HL-60/S4 treated with retinoic acid at 250 ng/mL for 4 days and 3 days (cell line): ENCODE results near the gene TEX28.
"Not testable (repeated sequence)": the region's sequence is repeated elsewhere in the genome, so short reads cannot be mapped to it uniquely, and the experiment has no call there.

Source experiments
- in situ Hi-C: fragments of 300-500 bp; cut with MboI; formaldehyde crosslinking; loops from 2 replicates; pipeline ENCODE4 v1.7.0; 2022; ENCODE audit warnings: low sequenced_read_pairs

TEX28 gene

GRCh38 chrX:154312116-154312515 lies 17.2 kb upstream of the TEX28 start:
- in situ Hi-C loops = no loop called here

- in situ Hi-C loops = no loop called here
Measured at GRCh38 chrX:154310616-154311536, 16.0 kb upstream of the TEX28 start.

GRCh38 chrX:154309041-154309775 lies 14.3 kb upstream of the TEX28 start:
- in situ Hi-C loops = no loop called here

GRCh38 chrX:154308108-154308946 lies 13.4 kb upstream of the TEX28 start:
- in situ Hi-C loops = no loop called here

- in situ Hi-C loops = no loop called here
Measured at GRCh38 chrX:154307202-154307601, 12.3 kb upstream of the TEX28 start.

GRCh38 chrX:154305541-154306205 lies 10.7 kb upstream of the TEX28 start:
- in situ Hi-C loops = no loop called here

GRCh38 chrX:154304846-154305245 lies 9.9 kb upstream of the TEX28 start:
- in situ Hi-C loops = no loop called here

- in situ Hi-C loops = no loop called here
Measured at GRCh38 chrX:154303476-154303875, 8.6 kb upstream of the TEX28 start.

- in situ Hi-C loops = not testable (repeated sequence)
Measured at GRCh38 chrX:154302998-154303397, 8.1 kb upstream of the TEX28 start.

GRCh38 chrX:154300816-154301215 lies 5.9 kb upstream of the TEX28 start:
- in situ Hi-C loops = no loop called here

GRCh38 chrX:154298312-154298711 lies 3.4 kb upstream of the TEX28 start:
- in situ Hi-C loops = no loop called here

- in situ Hi-C loops = no loop called here
Measured at GRCh38 chrX:154296731-154297130, 1.8 kb upstream of the TEX28 start.

- in situ Hi-C loops = no loop called here
Measured at GRCh38 chrX:154295664-154296310, 863 bp upstream of the TEX28 start, which contains the start of gene TKTL1. TKTL1 (plus strand) TSS chrX:154295795; CDS start chrX:154295860, 65 bp downstream.

GRCh38 chrX:154286406-154286805 lies 8.5 kb downstream of the TEX28 start:
- in situ Hi-C loops = not testable (repeated sequence)

GRCh38 chrX:154284489-154285338 lies 10.2 kb downstream of the TEX28 start:
- in situ Hi-C loops = not testable (repeated sequence)

- in situ Hi-C loops = not testable (repeated sequence)
Measured at GRCh38 chrX:154269245-154269644, 25.7 kb downstream of the TEX28 start.

GRCh38 chrX:154263072-154263471 lies 31.9 kb downstream of the TEX28 start:
- in situ Hi-C loops = not testable (repeated sequence)

- in situ Hi-C loops = not testable (repeated sequence)
Measured at GRCh38 chrX:154258711-154259110, 36.2 kb downstream of the TEX28 start.

- in situ Hi-C loops = not testable (repeated sequence)
Measured at GRCh38 chrX:154257282-154257681, 37.6 kb downstream of the TEX28 start, which contains the start of gene OPN1MW3. OPN1MW3 (plus strand) TSS chrX:154257582; CDS start chrX:154257620, 38 bp downstream.
